NCI-H1417 (cell line): Measurements from ENCODE around the gene PTPN9.

ENCODE experiments used
- DNase-seq, 3 experiments: peaks; one replicate each; lab custom pipeline; 2025; lab: John Stamatoyannopoulos, UW

Gene PTPN9

GRCh38 chr15:75416584-75416983 lies 162.5 kb downstream of the PTPN9 start:
- no peak for DNase-seq
